B cell (primary cell): Measurements from ENCODE around the gene SPDYC.

Source experiments
- CTCF ChIP-seq: fragments of 200-600 bp; IDR thresholded peaks from one replicate; pipeline ENCODE4 v1.8.0; 2022; ENCODE audit warnings: antibody characterized with exemption, mild to moderate bottlenecking
- EZH2 ChIP-seq: IDR thresholded peaks from 2 replicates; pipeline ENCODE4 v1.6.1; 2012; ENCODE audit warnings: borderline replicate concordance, low read depth, mild to moderate bottlenecking, moderate library complexity, low read length; ENCODE audit not compliant: insufficient read depth, poor library complexity, severe bottlenecking

GRCh38 chr11:65133724-65134123 lies 36.3 kb upstream of the SPDYC start:
- TF ChIP-seq CTCF (no peak), EZH2 (no peak)
